ENCODE results near the gene RAD51B. TPM values are rescaled to one million over a fixed set of nuclear protein-coding genes. Genes with fewer than 3 reads are reported as not detected.

RAD51B gene
- total and polyA plus RNA-seq, 9 of the 15 experiments (the other 6 are each of a cell fraction or from before 2014, with no cell fraction given) = 8.5 to 17.3 (median 11.3) TPM

DNA sequence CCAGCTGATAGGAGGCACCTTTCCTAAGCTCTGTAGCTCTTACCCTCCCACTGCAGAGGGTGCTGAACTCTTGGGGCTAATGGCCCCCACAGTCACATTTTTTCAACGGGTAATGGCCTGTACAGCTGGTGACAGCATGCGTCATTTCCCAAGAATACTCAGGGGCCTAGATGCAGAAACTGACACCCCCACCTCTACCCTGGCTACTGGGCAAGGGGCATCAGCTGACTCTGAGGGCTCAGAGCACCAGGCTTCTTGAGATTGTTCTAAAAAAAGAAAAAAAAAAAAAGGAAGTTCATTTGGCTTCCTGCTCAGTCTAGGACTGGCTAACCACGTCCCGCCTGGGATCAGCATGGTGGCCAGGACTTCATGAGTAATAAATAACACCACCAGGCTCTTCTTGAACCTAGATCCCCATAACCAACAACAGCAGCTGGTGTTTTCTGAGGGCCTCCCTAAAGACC, 938.1 kb downstream of the RAD51B start (continued):
- TF ChIP-seq, protein P1, sequence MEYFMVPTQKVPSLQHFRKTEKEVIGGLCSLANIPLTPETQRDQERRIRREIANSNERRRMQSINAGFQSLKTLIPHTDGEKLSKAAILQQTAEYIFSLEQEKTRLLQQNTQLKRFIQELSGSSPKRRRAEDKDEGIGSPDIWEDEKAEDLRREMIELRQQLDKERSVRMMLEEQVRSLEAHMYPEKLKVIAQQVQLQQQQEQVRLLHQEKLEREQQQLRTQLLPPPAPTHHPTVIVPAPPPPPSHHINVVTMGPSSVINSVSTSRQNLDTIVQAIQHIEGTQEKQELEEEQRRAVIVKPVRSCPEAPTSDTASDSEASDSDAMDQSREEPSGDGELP (CRISPR knock-in tag; IDR thresholded peaks at IDR 0.05; ENCODE audit: borderline replicate concordance) = peak; percentile 74
- TF ChIP-seq DMBX1 (CRISPR knock-in tag; IDR thresholded peaks at IDR 0.05; ENCODE audit: borderline replicate concordance) (peak; percentile 66), ZFX (CRISPR knock-in tag; IDR thresholded peaks at IDR 0.05) (0 out of 2 replicates have a peak, but pooled peaks have one; percentile 6), BRD4 (IDR thresholded peaks at IDR 0.05) (no peak), ATF7 (IDR thresholded peaks at IDR 0.05) (0 out of 2 replicates have a peak, but pooled peaks have one; percentile 11), DACH1 (IDR thresholded peaks at IDR 0.05; ENCODE audit: partially characterized antibody) (peak; percentile 19), E2F8 (IDR thresholded peaks at IDR 0.05; ENCODE audit: low read depth, partially characterized antibody) (no peak), SETDB1 (IDR thresholded peaks at IDR 0.05; ENCODE audit: low read length) (no peak), ATF4 (CRISPR knock-in tag; IDR thresholded peaks at IDR 0.05) (no peak), CREM (IDR thresholded peaks at IDR 0.05; ENCODE audit: low read depth) (peak; percentile 34; the same call in 1 of the 2 replicates), PURB (CRISPR knock-in tag; IDR thresholded peaks at IDR 0.05; ENCODE audit: low read depth) (no peak), CBX2 (IDR thresholded peaks at IDR 0.05; ENCODE audit: insufficient read depth, low read length, poor library complexity, severe bottlenecking) (no peak), COPS2 (conservative IDR thresholded peaks at IDR 0.05) (no peak)
- TF ChIP-seq, protein P2, sequence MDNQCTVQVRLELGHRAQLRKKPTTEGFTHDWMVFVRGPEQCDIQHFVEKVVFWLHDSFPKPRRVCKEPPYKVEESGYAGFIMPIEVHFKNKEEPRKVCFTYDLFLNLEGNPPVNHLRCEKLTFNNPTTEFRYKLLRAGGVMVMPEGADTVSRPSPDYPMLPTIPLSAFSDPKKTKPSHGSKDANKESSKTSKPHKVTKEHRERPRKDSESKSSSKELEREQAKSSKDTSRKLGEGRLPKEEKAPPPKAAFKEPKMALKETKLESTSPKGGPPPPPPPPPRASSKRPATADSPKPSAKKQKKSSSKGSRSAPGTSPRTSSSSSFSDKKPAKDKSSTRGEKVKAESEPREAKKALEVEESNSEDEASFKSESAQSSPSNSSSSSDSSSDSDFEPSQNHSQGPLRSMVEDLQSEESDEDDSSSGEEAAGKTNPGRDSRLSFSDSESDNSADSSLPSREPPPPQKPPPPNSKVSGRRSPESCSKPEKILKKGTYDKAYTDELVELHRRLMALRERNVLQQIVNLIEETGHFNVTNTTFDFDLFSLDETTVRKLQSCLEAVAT (IDR thresholded peaks at IDR 0.05) = no peak

Measured in K562 (cell line).